Caco-2 (cell line): ENCODE results near the gene RHBDF1. TPM values are rescaled to one million over a fixed set of nuclear protein-coding genes. Genes with fewer than 3 reads are reported as not detected.

Source experiments
- BruUV-seq: library from RNA; stranded (reverse); fragments of 400-500 nt; replicated peaks from 2 replicates; lab custom pipeline; 2021; lab: Mats Ljungman, UMichigan
- CTCF ChIA-PET: fragments of 300-600 bp; sonication (Branson Sonifier 250); formaldehyde crosslinking; loops from one replicate; lab custom pipeline; 2022; ENCODE audit warnings: antibody characterized with exemption; lab: Charles Lee
- POLR2A ChIA-PET: fragments of 300-600 bp; sonication (Branson Sonifier 250); formaldehyde crosslinking; loops from one replicate; lab custom pipeline; 2022; ENCODE audit warnings: antibody characterized with exemption; lab: Charles Lee
- DNase-seq, 2 experiments: peaks; one replicate each; pipeline versions ENCODE4 v3.0.0 to v3.0.0-alpha.2; 2020 to 2022
- H3K27me3 ChIP-seq: replicated peaks from 2 replicates; pipeline ENCODE4 v1.6.0; 2011; ENCODE audit warnings: low read length; ENCODE audit not compliant: control insufficient read depth, insufficient read depth
- H3K36me3 ChIP-seq: 2 replicates; pipeline ENCODE4 v1.5.1; 2011; ENCODE audit warnings: low read length; ENCODE audit not compliant: control insufficient read depth, insufficient read depth
- H3K4me1 ChIP-seq: fragments of 250-450 bp; sonication (Bioruptor Pico); 2 replicates; pipeline ENCODE4 v1.5.1; 2020; ENCODE audit warnings: mild to moderate bottlenecking
- H3K4me3 ChIP-seq: 2 replicates; pipeline ENCODE4 v1.5.1; 2011; ENCODE audit warnings: low read depth, mild to moderate bottlenecking, control low read depth, low read length
- H3K9me3 ChIP-seq: fragments of 250-450 bp; sonication (Bioruptor Pico); 2 replicates; pipeline ENCODE4 v1.5.1; 2020; ENCODE audit warnings: mild to moderate bottlenecking, moderate library complexity
- H3K27ac Mint-ChIP-seq: one replicate; pipeline ENCODE4 v1.8.0; 2022; ENCODE audit warnings: mixed read lengths; ENCODE audit not compliant: unreplicated experiment
- H3K27me3 Mint-ChIP-seq: one replicate; pipeline ENCODE4 v1.8.0; 2022; ENCODE audit warnings: mixed read lengths; ENCODE audit not compliant: insufficient read depth, unreplicated experiment
- H3K36me3 Mint-ChIP-seq: one replicate; pipeline ENCODE4 v1.8.0; 2022; ENCODE audit warnings: mild to moderate bottlenecking, mixed read lengths; ENCODE audit not compliant: insufficient read depth, unreplicated experiment
- H3K4me1 Mint-ChIP-seq: one replicate; pipeline ENCODE4 v1.8.0; 2022; ENCODE audit warnings: low read depth, mixed read lengths; ENCODE audit not compliant: unreplicated experiment
- H3K4me3 Mint-ChIP-seq: one replicate; pipeline ENCODE4 v1.8.0; 2022; ENCODE audit warnings: mild to moderate bottlenecking, moderate library complexity, mixed read lengths; ENCODE audit not compliant: unreplicated experiment
- H3K9me3 Mint-ChIP-seq: one replicate; pipeline ENCODE4 v1.8.0; 2022; ENCODE audit warnings: mixed read lengths; ENCODE audit not compliant: unreplicated experiment
- intact Hi-C: fragments of 100-400 bp; cut with micrococcal nuclease; formaldehyde crosslinking; loops from one replicate; pipeline ENCODE4 v1.10.0; 2022; ENCODE audit not compliant: unreplicated experiment
- total RNA-seq: library from RNA; stranded (reverse); gene quantifications from 2 replicates; pipeline ENCODE4 v1.2.3, GENCODE V29; 2022
- TF ChIP-seq, protein P1 (sequence below), 2 experiments: fragments of 200-600 bp in 1 of 2; IDR thresholded peaks; 1 replicate in 1 of 2; 2 replicates in 1 of 2; pipeline versions ENCODE4 v1.5.1 to v1.8.0; 2011 to 2022; ENCODE audit warnings: antibody characterized with exemption in 1 of 2, control low read depth in 1 of 2, inconsistent platforms in 1 of 2, low read depth in 1 of 2, low read length in 1 of 2, mild to moderate bottlenecking in 1 of 2, moderate library complexity in 1 of 2; ENCODE audit not compliant: insufficient read depth in 1 of 2, severe bottlenecking in 1 of 2, unreplicated experiment in 1 of 2

Gene RHBDF1
- total RNA-seq, 1 experiment from 2014 or later: 62.3 TPM

DNA sequence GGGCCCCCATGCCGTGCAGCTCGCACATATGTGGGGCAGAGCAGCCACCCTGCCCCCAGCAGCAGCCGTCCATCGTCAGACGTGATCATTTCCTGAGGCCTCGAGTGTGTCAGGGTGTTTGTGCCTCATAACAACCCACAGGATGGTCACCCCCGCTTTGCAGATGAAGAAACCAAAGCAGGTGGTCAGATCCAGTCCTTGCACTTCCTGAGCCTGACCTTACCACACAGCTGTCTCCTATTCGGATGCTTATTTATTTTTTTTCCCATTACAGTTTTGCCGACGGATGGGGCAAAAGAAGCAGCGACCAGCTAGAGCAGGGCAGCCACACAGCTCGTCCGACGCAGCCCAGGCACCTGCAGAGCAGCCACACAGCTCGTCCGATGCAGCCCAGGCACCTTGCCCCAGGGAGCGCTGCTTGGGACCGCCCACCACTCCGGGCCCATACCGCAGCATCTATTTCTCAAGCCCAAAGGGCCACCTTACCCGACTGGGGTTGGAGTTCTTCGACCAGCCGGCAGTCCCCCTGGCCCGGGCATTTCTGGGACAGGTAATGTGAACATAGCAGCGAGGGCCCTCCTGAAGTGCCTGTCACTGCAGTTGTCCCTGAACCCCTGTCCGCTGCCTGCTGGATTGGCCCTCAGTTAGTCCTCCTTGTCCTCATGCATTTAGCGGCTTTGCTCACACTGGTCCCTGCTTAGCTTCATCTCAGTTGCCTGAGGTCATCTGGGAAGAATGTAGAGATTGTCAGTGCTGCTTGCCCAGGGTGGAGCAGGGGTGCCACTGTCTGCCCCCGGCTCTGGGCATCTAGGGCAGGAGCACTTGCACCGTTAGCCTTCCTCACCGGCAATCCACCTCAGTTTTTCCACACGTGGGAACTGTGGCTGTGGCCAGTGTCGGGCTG is 7.0 kb upstream of the RHBDF1 start:
- ChIA-PET CTCF (no interaction called here), POLR2A (interaction anchor here (0.5 kb wide), 1 partner anchor 27 kb away, joined by 4 read pairs; no protein-coding TSS in a partner anchor)
- Histone ChIP-seq H3K4me3 (peak overlapping the region; percentile 84), H3K9me3 (no peaks in the 10 kb centered on the region), H3K27me3 (no peaks in the 10 kb centered on the region), H3K36me3 (no peaks in the 10 kb centered on the region; the same call in none of the 2 replicates), H3K4me1 (peaks cover 19% of the 10 kb centered on the region)
- H3K4me3 Mint-ChIP-seq: peak overlapping the region; percentile 75
- H3K9me3 Mint-ChIP-seq: no peaks in the 10 kb centered on the region
- H3K27me3 Mint-ChIP-seq: no peaks in the 10 kb centered on the region
- no peaks in the 10 kb centered on the region for H3K4me1 Mint-ChIP-seq
- no TSS peak for BruUV-seq
- H3K36me3 Mint-ChIP-seq: peaks cover 32% of the 10 kb centered on the region
- peak overlapping the region; percentile 66 for H3K27ac Mint-ChIP-seq
- intact Hi-C loops: no loop called here
- no peak for DNase-seq
- TF ChIP-seq, protein P1, sequence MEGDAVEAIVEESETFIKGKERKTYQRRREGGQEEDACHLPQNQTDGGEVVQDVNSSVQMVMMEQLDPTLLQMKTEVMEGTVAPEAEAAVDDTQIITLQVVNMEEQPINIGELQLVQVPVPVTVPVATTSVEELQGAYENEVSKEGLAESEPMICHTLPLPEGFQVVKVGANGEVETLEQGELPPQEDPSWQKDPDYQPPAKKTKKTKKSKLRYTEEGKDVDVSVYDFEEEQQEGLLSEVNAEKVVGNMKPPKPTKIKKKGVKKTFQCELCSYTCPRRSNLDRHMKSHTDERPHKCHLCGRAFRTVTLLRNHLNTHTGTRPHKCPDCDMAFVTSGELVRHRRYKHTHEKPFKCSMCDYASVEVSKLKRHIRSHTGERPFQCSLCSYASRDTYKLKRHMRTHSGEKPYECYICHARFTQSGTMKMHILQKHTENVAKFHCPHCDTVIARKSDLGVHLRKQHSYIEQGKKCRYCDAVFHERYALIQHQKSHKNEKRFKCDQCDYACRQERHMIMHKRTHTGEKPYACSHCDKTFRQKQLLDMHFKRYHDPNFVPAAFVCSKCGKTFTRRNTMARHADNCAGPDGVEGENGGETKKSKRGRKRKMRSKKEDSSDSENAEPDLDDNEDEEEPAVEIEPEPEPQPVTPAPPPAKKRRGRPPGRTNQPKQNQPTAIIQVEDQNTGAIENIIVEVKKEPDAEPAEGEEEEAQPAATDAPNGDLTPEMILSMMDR (IDR thresholded peaks at IDR 0.05; ENCODE audit: insufficient read depth in 1 of 2, low read depth in 1 of 2, low read length in 1 of 2, severe bottlenecking in 1 of 2, unreplicated experiment in 1 of 2): no peak

DNA sequence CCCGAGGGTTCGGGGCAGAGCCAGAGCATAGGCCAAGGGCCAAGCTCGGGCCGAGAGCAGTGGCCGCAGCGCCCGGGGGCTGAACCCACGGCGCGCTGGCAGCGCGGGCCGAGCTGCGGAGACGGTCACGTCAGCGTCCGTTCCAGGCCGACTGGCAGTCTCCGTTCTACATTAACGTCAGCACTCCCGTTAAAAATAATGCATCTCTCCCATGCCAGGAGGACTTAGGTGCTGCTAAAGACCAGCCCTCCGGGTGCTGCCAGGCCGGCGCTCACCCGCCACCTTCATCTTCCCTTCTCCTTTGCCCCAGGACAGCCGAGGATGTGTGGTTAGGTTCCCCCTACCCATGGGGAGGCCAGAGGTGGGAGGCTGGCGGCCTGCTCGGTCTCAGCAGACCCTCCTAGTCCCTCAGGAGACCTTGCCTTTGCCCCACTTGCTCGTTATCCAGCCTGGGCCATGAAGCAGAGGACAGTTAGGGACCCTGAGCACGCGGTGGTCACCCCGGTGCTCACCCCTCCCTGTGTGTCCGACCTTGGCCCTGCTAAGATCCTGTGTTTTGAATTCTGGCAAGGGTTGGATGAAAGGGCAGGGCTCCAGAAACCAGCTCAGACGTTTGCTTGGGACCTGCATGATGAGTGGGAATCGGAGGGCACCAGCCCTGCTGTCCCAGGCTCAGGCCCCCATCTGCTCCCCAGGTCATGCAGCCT is 6.2 kb upstream of the RHBDF1 start:
- Histone ChIP-seq H3K4me3 (peak overlapping the region; percentile 84), H3K9me3 (no peaks in the 10 kb centered on the region), H3K36me3 (no peaks in the 10 kb centered on the region; the same call in none of the 2 replicates), H3K27me3 (no peaks in the 10 kb centered on the region), H3K4me1 (peaks cover 19% of the 10 kb centered on the region)
- Mint-ChIP-seq H3K27me3 (no peaks in the 10 kb centered on the region), H3K9me3 (no peaks in the 10 kb centered on the region), H3K27ac (peak overlapping the region; percentile 66), H3K36me3 (peaks cover 24% of the 10 kb centered on the region), H3K4me1 (no peaks in the 10 kb centered on the region), H3K4me3 (peak overlapping the region; percentile 75)
- TF ChIP-seq, protein P1 (IDR thresholded peaks at IDR 0.05; ENCODE audit: insufficient read depth in 1 of 2, low read depth in 1 of 2, low read length in 1 of 2, severe bottlenecking in 1 of 2, unreplicated experiment in 1 of 2): no peak
- ChIA-PET CTCF (interaction anchor here (1.8 to 2.0 kb wide), 2 partner anchors 13 to 29 kb away, joined by 5 to 11 read pairs; no protein-coding TSS in a partner anchor), POLR2A (no interaction called here)
- intact Hi-C loops: no loop called here
- no peak for DNase-seq
- TSS peak; percentile 24 for BruUV-seq

DNA sequence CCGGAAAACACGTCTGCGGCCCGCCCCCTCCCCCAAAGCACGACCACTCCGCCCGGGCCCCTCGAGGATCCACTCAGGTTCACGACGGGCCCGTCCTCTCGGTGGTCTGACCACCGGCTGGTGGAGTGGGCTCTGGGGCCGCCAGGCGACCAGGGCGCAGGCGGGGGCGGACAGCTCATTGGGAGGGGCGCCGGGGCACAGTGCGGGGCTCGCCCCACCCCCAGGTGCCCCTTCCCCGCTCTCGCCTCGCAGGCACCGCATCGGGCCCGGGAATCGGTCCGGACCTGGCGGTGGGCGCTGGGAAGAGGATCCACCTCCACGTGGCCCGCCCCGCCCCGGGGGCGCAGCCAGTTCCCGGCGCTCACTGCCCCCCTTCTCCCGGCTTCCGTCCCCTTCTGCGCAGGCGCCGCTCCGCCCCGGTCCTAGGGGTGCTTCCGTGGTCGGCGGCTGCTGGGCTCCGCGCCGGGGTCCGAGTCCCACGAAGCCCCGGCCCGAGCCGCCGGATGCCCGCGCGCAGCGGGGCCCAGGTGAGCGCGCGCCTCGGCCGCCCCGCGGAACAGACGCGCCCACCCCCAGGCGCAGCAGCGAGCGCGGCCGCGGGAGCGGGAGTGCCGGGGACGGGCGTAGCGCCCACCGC is 5.5 kb upstream of the RHBDF1 start, which contains the start of gene MPG:
Gene MPG (plus strand): TSS at position 419 of the 637 bp plus-strand sequence. CDS start 85 bp downstream, at position 504.
- Mint-ChIP-seq H3K27ac (peak within 1 kb of the TSS; percentile 66), H3K9me3 (no peaks in the 10 kb centered on the region), H3K27me3 (no peaks in the 10 kb centered on the region), H3K4me3 (peak within 1 kb of the TSS; percentile 75), H3K4me1 (peaks cover 4% of the 10 kb centered on the region), H3K36me3 (peaks cover 21% of the 10 kb centered on the region)
- ChIA-PET POLR2A (no interaction called here), CTCF (interaction anchor here (1.2 to 2.0 kb wide), 3 partner anchors 12 to 29 kb away, joined by 5 to 11 read pairs (median 5); no protein-coding TSS in a partner anchor)
- no peaks in the 10 kb centered on the region for H3K27me3 ChIP-seq
- H3K9me3 ChIP-seq: no peaks in the 10 kb centered on the region
- peak within 1 kb of the TSS; percentile 84 for H3K4me3 ChIP-seq
- TF ChIP-seq, protein P1 (IDR thresholded peaks at IDR 0.05; ENCODE audit: insufficient read depth in 1 of 2, low read depth in 1 of 2, low read length in 1 of 2, severe bottlenecking in 1 of 2, unreplicated experiment in 1 of 2): no peak
- intact Hi-C loops: no loop called here
- peak; percentile 84 to 88 for DNase-seq
- H3K4me1 ChIP-seq: peaks cover 24% of the 10 kb centered on the region
- BruUV-seq: no TSS peak
- no peaks in the 10 kb centered on the region; the same call in none of the 2 replicates for H3K36me3 ChIP-seq
